GM21447 (cell line): ENCODE results near the gene ZNRF2.
"Not testable (repeated sequence)": the region's sequence is repeated elsewhere in the genome, so short reads cannot be mapped to it uniquely, and the experiment has no call there.

Source experiments
- ATAC-seq: cut with Tn5 transposase; IDR thresholded peaks from one replicate; pipeline ENCODE4 v1.9.1; 2021; ENCODE audit not compliant: unreplicated experiment

Gene ZNRF2

GRCh38 chr7:30353932-30354607 is 69.7 kb downstream of the ZNRF2 start:
- ATAC-seq = no peak

GRCh38 chr7:30354791-30355190 is 70.4 kb downstream of the ZNRF2 start:
- no peak for ATAC-seq

GRCh38 chr7:30359957-30360356 is 75.6 kb downstream of the ZNRF2 start:
- ATAC-seq = no peak

GRCh38 chr7:30363778-30364563 is 79.6 kb downstream of the ZNRF2 start:
- no peak for ATAC-seq

- no peak for ATAC-seq
These were observed 80.4 kb downstream of the ZNRF2 start for GRCh38 chr7:30364773-30365172.

GRCh38 chr7:30365621-30366020 is 81.2 kb downstream of the ZNRF2 start:
- ATAC-seq = no peak

GRCh38 chr7:30366606-30367005 is 82.2 kb downstream of the ZNRF2 start:
- ATAC-seq = no peak

GRCh38 chr7:30367561-30367960 is 83.2 kb downstream of the ZNRF2 start:
- ATAC-seq = no peak

GRCh38 chr7:30369879-30370278 is 85.5 kb downstream of the ZNRF2 start:
- no peak for ATAC-seq

GRCh38 chr7:30371321-30371720 is 86.9 kb downstream of the ZNRF2 start:
- ATAC-seq = no peak

- no peak for ATAC-seq
These were observed 93.9 kb downstream of the ZNRF2 start for GRCh38 chr7:30378275-30378674.

- no peak for ATAC-seq
These were observed 94.7 kb downstream of the ZNRF2 start for GRCh38 chr7:30379131-30379530.

- no peak for ATAC-seq
These were observed 95.3 kb downstream of the ZNRF2 start for GRCh38 chr7:30379741-30380140.

GRCh38 chr7:30380294-30380693 is 95.9 kb downstream of the ZNRF2 start:
- no peak for ATAC-seq

- not testable (repeated sequence) for ATAC-seq
These were observed 96.4 kb downstream of the ZNRF2 start for GRCh38 chr7:30380824-30381223.

GRCh38 chr7:30382607-30383006 is 98.2 kb downstream of the ZNRF2 start:
- ATAC-seq = no peak

GRCh38 chr7:30389791-30390190 is 105.4 kb downstream of the ZNRF2 start:
- no peak for ATAC-seq

GRCh38 chr7:30390736-30391636 is 106.6 kb downstream of the ZNRF2 start:
- no peak for ATAC-seq

GRCh38 chr7:30391806-30392205 is 107.4 kb downstream of the ZNRF2 start:
- no peak for ATAC-seq

- no peak for ATAC-seq
These were observed 111.3 kb downstream of the ZNRF2 start for GRCh38 chr7:30395676-30396075.

- no peak for ATAC-seq
These were observed 112.0 kb downstream of the ZNRF2 start for GRCh38 chr7:30396389-30396788.

- no peak for ATAC-seq
These were observed 119.1 kb downstream of the ZNRF2 start for GRCh38 chr7:30403477-30403876.
